Measurements from ENCODE around the gene AMIGO3.
"Not testable (repeated sequence)": the region's sequence is repeated elsewhere in the genome, so short reads cannot be mapped to it uniquely, and the experiment has no call there.

Gene AMIGO3

GRCh38 chr3:49686769-49687423 lies 32.6 kb downstream of the AMIGO3 start:
- not testable (repeated sequence) for DNase-seq

DNA sequence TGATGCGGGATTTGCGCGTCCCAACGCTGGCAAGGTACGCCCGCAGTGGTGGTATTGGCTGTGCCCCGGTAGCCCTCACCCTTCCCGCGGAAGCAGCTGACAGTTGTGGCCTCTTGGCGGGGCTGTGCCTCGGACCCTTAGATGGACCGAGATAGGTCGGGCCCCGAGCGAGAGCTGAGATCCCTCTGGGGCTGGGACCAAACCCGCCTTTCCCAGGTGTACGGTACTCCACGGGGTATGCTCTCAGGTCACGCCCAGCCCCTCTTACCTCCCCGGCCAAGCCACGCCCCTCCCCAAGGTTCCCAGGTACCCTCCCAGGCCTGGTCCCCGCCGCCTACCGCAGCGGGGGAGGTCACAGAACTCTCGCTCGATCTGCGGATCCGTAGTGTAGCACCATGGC lies 33.1 kb downstream of the AMIGO3 start:
- peak; percentile 30 for DNase-seq

DNA sequence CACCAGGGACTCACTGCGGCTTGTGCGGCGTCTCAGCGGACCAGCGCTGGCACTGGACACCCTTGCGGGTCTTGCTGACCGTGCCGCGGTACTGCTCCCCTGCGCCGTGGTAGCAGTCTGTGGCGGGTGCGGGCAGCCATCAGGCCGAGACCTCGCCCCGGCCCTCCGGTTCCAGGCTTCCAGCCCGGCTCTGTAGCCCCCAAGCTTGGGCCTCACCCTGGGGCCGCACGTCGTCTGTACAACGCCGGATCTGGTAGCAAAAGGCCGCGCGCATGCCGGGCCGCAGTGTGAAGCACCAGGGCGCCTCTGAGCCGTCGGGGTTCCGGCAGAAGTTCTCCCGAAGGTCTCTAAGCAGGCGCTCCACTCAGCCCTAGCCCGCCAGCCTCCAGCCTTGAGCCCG lies 33.6 kb downstream of the AMIGO3 start:
- DNase-seq: not testable (repeated sequence)

GRCh38 chr3:49685103-49685502 lies 34.4 kb downstream of the AMIGO3 start:
- not testable (repeated sequence) for DNase-seq

DNA sequence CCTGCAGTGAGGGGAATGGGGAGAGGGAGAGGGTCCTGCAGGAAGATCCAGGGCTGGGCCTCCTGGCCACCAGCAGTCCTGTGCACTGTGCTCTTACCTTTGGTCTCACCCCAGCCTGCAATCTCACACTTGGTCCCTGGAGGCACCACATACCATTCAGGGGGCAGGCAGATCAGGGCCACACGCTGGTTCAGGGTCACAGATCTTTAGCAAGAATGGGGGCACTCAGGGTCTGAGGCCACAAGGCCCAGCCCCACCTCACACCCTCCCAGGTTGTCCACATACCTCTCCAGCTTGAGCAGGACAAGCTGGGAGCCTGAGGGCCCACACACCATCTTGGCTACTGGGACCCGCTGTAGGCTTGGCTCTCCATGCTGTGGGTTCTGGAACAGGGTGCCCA lies 35.0 kb downstream of the AMIGO3 start:
- DNase-seq: not testable (repeated sequence)

DNA sequence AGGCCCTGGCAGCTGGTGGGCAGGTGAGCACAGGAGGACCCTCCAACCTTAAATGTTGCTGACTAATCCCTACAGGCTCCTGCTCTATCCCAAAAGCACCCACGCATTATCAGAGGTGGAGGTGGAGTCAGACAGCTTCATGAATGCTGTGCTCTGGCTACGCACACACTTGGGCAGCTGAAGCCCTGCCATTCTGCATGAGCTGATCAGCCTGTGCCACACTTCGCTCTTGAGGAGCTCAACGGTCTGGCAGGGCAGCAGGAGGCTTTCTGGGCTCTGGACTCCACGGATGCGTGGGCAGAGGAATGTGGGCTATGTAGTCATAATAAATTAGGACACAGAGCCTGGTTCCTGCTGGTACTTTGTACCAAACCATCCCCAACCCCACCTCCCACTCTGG lies 36.3 kb downstream of the AMIGO3 start:
- DNase-seq: no peak

DNA sequence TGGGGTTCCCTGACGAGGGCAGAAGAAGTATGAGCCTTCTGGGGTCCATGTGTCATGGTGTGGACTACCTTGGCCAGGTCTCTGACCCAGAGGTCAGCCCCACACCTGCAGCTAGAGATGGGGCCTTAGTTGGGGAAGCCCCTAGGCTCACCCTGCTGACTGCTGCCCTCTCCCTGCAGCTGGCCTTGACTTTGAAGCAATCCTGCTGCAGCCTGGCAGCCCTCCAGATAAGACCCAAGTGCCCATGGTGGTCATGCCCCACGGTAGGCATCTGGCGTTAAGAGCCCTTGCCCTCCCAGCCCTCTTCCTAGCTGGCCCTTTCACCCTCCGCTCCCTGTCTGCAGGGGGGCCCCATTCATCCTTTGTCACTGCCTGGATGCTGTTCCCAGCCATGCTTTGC lies 37.9 kb downstream of the AMIGO3 start:
- DNase-seq: no peak

- no peak for DNase-seq
Measured at GRCh38 chr3:49681232-49681522, 38.3 kb downstream of the AMIGO3 start.

- DNase-seq: no peak
Measured at GRCh38 chr3:49680493-49681231, 38.8 kb downstream of the AMIGO3 start.

GRCh38 chr3:49675912-49676311 lies 43.6 kb downstream of the AMIGO3 start:
- DNase-seq: no peak

DNA sequence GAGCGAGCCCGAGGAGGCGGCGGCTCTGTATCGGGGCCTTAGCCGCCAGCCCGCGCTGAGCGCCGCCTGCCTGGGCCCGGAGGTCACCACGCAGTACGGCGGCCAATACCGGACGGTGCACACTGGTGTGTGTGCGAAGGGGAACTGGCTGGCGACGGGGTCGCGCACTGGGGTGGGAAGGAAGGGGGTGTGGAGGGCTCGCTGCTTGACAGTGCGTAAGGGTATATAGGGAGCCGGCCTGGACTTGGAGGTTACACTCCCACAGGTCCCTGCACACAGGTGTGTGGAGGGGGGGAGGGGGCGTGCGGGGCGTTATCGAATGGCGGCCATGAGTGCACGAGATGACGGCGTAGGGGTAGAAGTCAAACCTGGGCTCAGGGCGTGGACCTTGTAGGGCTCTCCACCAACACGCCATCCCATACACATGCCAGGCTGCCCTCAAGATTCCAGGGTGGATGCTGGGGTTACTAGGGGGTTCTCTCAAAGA lies 44.9 kb downstream of the AMIGO3 start:
- DNase-seq: peak; percentile 22

DNA sequence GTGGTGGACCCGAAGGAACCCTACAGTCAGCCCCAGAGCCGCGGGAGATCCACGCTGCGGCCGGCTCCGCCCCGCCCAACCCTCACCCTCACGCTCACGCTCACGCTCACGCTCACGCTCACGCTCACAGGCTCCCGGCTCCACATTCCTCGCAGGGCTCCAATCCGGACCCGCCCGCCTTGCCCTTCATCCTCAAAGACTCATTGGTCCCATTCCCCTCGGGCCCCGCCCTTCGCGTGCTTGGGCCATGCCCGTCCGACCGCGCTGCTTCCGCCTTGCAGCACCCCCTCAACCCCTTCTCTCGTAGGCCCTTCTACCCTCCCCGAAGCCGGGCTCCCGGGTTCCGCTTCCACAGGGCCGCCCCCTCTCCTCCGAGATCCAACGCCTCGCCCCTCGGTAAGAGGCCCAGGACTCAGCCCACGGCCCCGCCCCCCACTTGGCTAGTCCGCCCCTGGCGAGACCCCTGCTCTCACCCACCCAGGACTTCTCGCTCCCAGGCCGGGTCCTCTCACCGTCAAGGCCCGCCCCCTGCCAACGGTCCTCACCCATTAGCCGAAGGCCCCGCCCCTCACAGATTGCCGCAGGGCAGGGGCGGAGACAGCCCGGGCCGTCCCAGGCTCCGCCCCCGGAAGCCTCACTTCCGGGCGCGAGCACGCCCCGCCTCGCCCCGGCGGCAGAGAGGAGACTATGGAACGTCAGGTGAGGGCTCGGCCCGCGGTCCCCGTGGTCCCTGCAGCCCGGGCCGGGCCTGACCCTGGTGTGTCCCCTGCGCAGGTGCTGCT lies 45.6 kb downstream of the AMIGO3 start, which contains the start of gene APEH:
Gene APEH, plus strand, starts transcription at position 637 of the 782 bp plus-strand sequence. Its CDS starts 51 bp downstream, at position 688.
- peak; percentile 94 for DNase-seq

- DNase-seq: no peak
Measured at GRCh38 chr3:49673121-49673714, 46.3 kb downstream of the AMIGO3 start.

GRCh38 chr3:49671291-49672288 lies 47.9 kb downstream of the AMIGO3 start:
- peak; percentile 59 for DNase-seq

- DNase-seq: no peak
Measured at GRCh38 chr3:49670940-49671290, 48.6 kb downstream of the AMIGO3 start.

DNA sequence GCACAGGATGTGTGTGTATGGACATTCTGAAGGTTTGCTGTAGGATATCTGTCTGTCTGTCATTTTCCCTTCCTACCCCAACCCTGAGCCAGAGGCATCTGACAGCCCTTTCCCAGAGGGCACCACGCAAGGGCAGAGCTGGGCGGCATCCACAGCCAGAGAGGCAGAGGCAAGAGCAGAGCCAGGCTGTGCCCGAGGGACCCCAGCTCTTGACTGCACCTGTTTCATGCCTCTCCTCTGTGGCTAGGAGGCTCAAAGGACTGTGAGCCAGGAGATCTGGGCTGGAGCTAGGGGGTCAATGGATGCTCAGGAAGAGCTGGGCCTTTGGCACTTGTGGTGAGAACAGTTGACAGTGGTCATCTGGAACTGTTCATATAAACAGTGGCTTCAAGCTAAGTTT lies 50.1 kb downstream of the AMIGO3 start:
- no peak for DNase-seq

DNA sequence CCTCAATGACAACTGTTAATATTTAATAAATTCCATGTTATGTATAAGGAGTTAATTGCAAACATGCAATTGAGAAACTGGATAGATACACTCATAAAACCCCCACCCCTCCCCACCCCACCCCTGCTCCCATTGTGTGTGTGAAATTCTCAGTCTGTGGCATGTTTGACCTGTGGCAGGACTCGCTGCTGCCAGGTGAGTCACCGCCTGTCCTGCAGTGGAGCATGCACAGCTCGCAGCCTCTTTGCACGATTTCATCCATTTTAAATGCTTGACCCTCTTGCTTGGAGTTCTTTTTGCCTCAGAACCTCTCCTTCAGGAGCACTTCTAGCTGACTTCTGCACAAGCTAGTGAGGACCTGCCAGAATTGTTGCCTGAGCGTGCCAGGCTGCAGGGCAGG lies 50.6 kb downstream of the AMIGO3 start:
- DNase-seq: no peak

GRCh38 chr3:49668414-49668797 lies 51.1 kb downstream of the AMIGO3 start:
- no peak for DNase-seq

GRCh38 chr3:49667701-49668413 lies 51.6 kb downstream of the AMIGO3 start:
- DNase-seq: no peak
